Stimulated activated naive CD4-positive, alpha-beta T cell treated with Interleukin-2 at 50 U/mL for 16 hours (primary cell): ENCODE data around the gene ANAPC2.
"Not testable (repeated sequence)": the region's sequence is repeated elsewhere in the genome, so short reads cannot be mapped to it uniquely, and the experiment has no call there.

Source experiments
- DNase-seq: peaks from one replicate; lab custom pipeline; 2025; lab: John Stamatoyannopoulos, UW

The ANAPC2 gene

DNA sequence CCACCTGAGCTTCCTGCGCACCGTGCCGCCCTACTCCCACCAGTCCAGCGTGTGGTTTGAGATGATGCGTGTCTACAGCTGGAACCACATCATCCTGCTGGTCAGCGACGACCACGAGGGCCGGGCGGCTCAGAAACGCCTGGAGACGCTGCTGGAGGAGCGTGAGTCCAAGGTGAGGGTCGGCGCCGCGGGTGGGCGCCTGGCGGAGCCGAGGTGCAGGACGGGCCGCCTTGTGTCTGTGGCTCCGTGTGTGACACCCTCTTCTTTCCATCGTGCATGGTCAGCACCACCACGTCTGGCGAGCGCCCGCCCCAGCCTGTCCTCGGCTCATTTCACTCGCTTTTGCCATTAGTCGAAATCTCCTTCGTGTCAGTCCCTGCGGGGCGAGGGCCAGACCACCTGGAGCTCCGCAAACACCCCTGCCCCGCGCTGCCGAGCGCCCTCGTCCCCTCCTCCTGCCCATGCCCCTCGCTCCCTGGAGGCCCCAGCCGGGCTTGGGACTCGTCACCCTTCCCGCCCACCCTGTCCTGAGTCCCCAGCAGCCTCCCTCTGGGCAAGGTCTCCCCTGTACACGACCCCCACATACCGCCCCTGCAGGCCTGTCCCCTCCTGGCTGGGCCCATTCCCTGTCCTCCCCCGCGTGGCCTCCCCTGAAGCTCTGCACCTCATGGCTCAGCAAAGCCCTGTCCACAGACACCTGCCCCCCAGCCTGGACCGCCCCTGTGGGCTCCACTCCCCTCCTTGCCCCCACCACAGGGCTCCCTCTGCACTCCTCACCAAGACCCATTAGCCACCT lies 42.4 kb downstream of the ANAPC2 start:
- no peak for DNase-seq

DNA sequence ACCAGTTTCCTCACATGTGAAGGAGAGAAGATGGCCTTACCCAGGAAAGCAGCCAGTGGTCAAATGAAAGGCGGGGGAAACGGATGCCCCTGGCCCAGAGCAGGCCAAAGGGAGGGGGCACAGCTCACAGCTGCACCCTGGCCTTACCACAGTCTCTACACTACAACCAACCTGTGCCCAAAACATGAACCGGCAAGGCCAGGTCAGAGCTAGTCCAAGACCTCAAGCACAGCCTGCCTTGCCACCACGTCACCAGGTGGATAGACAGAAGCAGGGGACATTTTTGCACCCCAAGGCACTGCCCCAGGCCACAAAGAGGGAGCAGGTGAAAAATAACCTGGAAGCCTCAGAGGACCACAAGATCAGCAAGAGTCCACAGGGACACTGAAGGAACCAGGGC lies 44.9 kb downstream of the ANAPC2 start:
- DNase-seq = no peak

DNA sequence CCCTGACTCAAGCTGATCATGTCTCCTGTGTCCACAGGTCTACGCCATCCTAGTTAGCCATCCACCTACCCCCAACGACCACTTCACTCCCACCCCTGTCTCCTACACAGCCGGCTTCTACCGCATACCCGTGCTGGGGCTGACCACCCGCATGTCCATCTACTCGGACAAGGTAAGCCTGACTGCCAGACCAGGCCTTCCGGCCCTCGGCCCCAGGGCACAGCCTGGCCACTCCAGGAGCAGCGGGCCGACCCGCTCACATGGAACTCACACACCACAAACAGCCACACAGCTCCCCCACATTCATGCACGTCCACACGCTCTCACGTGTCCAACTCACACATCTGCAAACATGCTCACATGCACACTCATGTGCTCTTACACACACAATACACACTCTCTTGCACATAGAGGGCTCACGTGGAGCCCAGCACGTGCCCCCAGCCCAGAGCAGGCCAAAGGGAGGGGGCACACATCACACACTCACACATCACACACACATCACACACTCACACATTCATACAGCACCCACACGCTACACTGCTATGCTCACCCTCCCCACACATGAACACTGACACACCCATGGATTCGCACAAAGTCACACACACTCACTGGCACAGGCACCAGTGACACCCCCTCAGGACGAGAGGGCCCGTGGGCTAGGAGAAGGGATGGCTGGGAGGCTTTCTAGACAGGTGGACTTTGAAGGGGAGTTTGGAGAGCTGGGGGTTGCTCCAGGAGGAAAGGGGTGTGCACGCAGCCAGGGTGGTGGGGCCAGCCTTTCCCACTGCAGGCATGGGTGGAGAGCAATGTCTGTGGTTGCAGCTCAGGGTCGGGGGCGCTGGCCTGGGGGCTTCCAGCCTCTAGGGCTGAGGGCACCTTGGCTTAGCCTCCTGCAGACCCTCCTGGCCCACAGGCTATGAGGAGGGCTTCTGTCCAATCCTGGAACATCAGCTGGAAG lies 46.1 kb downstream of the ANAPC2 start:
- no peak for DNase-seq

DNA sequence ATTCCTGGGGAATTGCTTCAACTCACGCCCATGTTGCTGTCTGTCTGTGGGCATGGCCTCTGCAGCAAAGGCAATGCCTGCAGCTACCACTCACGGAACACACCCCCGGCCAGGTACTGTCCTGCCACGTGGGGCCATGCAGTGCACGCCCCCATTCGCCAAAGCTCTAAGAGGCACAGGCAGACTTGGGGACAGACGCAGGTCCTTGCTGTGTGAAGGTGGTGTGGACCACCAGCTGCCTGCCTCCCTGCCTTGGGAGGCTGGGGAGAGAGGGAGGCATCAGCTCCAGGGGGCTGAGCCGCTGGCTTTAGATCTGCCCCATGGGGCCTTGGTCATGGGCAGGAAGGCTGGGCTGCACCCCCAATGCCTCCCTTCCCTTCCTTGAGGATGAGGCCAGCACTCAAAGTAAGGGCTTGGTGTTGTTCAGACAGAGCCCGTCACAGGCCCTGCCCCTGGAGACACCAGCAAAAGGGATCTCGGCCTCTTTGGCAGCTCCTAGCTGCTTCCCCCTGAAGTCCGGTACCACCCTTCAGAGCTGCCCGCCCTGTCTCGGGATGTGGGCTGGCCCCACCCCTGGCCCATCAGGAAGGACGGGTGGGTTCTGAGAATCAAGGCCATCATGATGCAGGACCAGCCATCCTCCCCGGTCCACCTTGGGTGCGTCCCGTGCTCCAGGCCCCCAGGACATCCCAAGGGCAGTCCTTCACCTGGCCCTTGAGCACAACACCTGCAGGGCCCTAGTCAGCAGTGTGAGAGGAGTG lies 47.1 kb downstream of the ANAPC2 start:
- DNase-seq = no peak

GRCh38 chr9:137140151-137141012 lies 48.0 kb downstream of the ANAPC2 start:
- DNase-seq = no peak

DNA sequence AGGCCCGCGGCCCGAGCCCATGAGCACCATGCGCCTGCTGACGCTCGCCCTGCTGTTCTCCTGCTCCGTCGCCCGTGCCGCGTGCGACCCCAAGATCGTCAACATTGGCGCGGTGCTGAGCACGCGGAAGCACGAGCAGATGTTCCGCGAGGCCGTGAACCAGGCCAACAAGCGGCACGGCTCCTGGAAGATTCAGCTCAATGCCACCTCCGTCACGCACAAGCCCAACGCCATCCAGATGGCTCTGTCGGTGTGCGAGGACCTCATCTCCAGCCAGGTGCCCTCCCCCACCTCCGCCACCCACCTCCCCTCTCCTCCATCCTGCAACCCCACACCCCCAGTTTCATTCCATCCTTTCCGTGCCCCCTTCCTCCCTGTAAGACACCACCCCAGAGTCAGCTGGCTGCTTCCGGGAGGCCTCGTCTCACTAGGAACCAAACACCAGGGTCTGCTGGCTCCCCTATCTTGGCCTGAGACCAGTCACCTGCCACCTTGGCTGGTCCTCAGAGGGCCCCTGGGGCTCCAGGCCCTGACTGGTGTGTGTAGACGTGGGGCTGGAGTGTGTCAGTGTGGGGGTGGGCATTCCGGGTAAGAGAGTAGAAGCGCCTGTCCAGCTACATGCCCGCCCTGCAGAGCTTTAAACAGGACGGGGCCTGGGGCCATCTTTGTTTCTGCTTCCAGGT lies 48.8 kb downstream of the ANAPC2 start:
- DNase-seq = no peak

- no peak for DNase-seq
These were observed 49.5 kb downstream of the ANAPC2 start, which contains the start of gene GRIN1 for GRCh38 chr9:137138722-137139467. Gene GRIN1 (plus strand): TSS chr9:137139154. CDS start chr9:137139487, 333 bp downstream.

DNA sequence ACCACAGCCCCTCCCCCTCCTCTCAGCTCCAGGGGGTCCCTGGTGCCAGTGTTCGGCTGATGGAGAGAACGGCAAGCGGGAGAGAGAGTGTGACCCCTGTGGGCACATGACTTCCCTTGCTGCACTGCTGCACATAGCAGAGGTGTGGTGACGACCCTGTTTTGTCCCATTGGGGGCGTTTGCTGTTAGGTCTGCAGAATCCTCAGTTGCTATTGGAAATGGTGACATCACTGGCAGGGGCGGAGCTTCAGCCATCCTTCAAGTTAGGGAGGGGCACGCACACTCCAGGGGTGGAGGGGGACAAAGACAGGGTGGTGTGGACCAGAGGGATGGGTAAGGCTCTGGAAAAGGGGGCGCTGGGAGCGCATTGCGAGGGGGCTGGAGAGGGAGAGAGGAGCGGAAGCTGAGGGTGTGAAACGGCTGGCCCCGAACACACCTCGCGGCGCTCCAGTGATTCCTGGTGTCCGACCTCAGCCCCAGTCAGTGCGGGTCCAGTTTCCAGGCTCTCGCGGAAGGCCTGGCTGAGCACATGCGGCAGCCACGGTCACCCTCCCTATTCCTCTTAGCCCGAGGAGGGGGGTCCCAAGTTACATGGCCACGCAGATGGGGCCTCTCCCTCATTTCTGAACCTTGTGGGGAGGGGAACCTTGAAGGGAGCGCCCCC lies 50.2 kb downstream of the ANAPC2 start:
- no peak for DNase-seq

- DNase-seq = no peak
These were observed 51.3 kb downstream of the ANAPC2 start for GRCh38 chr9:137136881-137137607.

GRCh38 chr9:137136261-137136880 lies 52.0 kb downstream of the ANAPC2 start:
- DNase-seq = no peak

DNA sequence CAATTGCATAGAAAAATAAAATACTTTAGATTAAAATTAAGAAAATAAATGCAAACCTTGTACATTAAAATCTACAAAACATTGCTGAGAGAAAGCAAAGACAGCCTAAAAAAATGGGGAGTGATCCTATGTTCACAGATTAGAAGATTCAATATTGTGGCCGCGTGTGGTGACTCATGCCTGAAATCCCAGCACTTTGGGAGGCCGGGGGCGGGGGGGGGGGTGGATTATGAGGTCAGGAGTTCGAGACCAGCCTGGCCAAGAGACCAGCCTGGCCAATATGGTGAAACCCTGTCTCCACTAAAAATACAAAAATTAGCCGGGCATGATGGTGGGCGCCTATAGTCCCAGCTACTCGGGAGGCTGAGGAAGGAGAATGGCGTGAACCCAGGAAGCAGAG lies 53.2 kb downstream of the ANAPC2 start:
- not testable (repeated sequence) for DNase-seq

DNA sequence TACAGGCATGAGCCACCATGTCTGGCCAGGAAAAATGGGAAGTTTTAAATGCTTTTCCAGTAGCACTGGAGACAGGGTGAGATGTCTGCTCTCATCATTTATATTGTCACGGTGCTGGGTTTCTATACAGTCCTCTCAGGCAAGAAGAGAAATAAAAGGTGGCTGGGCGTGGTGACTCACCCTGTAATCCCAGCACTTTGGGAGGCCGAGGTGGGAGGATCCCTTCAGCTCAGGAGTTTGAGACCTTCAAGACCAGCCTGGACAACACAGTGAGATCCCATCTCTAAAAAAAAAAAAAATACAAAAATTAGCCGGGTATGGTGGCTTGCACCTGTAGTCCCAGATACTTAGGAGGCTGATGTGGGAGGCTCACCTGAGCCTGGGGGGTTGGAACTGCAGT lies 54.2 kb downstream of the ANAPC2 start:
- DNase-seq = no peak

DNA sequence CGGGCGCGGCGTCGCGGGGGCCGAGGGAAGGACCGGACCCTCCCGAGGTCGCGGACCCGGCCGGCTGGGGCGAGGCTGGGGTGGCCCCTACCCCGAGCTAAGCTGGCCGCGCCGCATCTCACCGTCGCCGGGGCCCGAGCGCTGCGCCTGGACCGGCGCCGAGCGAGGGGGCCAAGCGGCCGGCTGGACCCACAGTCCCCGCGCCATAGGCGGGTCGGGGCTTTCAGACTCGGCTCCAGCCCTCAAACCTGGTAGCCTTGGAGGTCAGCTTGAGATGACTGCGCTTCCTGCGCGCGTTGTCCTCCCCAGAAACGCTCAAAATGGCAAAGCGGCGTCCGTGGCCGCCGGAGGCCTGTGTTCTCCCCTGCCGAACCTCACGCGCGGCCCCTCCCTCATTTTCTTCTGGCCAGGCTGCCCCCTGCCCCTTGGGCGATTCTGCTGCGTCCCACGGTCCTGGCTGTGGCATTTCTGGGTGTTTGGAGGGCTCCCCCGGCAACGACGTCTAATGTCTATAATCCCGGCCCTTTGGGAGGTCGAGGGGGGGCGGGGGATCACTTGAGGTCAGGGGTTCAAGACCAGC lies 58.1 kb downstream of the ANAPC2 start:
- DNase-seq = no peak

GRCh38 chr9:137129456-137130175 lies 58.7 kb downstream of the ANAPC2 start:
- DNase-seq = peak; percentile 90

- no peak for DNase-seq
These were observed 59.4 kb downstream of the ANAPC2 start for GRCh38 chr9:137128862-137129455.

- DNase-seq = peak; percentile 29
These were observed 60.0 kb downstream of the ANAPC2 start for GRCh38 chr9:137128158-137128861.
